GM23338 (cell line): ENCODE data around the gene PACSIN1. TPM values are rescaled to one million over a fixed set of nuclear protein-coding genes. Genes with fewer than 3 reads are reported as not detected.

ENCODE experiments used
- ATAC-seq: fragments of 200-7000 bp; cut with Tn5 transposase; 3 replicates; pipeline ENCODE4 v1.9.1; 2020
- DNase-seq: peaks from one replicate; pipeline ENCODE4 v3.0.0-alpha.2; 2015; ENCODE audit warnings: low spot score
- H2AFZ ChIP-seq: fragments of 200-600 bp; sonication (generic); 2 replicates; pipeline ENCODE4 v1.8.0; 2016; ENCODE audit warnings: antibody characterized with exemption, mild to moderate bottlenecking, moderate library complexity
- H3F3A ChIP-seq: fragments of 200-600 bp; sonication (generic); replicated peaks from 2 replicates; pipeline ENCODE4 v1.8.0; 2017; ENCODE audit warnings: antibody characterized with exemption, mixed run types, low read depth
- H3K27ac ChIP-seq: fragments of 200-600 bp; sonication (generic); 2 replicates; pipeline ENCODE4 v1.6.1; 2016; ENCODE audit warnings: low read depth
- H3K27me3 ChIP-seq: fragments of 200-600 bp; sonication (generic); 2 replicates; pipeline ENCODE4 v1.8.0; 2016; ENCODE audit warnings: mild to moderate bottlenecking, mixed run types, moderate library complexity; ENCODE audit not compliant: insufficient read depth
- H3K36me3 ChIP-seq: fragments of 200-600 bp; sonication (generic); 2 replicates; pipeline ENCODE4 v1.8.0; 2016; ENCODE audit warnings: mild to moderate bottlenecking; ENCODE audit not compliant: insufficient read depth
- H3K4me1 ChIP-seq: fragments of 200-600 bp; sonication (generic); 2 replicates; pipeline ENCODE4 v1.8.0; 2016; ENCODE audit warnings: mild to moderate bottlenecking, moderate library complexity; ENCODE audit not compliant: insufficient read depth
- H3K4me2 ChIP-seq: fragments of 200-600 bp; sonication (generic); 2 replicates; pipeline ENCODE4 v1.7.1; 2017; ENCODE audit warnings: mixed run types
- H3K4me3 ChIP-seq: fragments of 200-600 bp; sonication (generic); 2 replicates; pipeline ENCODE4 v1.6.1; 2016; ENCODE audit warnings: mixed run types
- H3K79me2 ChIP-seq: fragments of 200-600 bp; sonication (generic); replicated peaks from 2 replicates; pipeline ENCODE4 v1.8.0; 2017; ENCODE audit warnings: mild to moderate bottlenecking; ENCODE audit not compliant: insufficient read depth
- H3K9me2 ChIP-seq: fragments of 200-600 bp; sonication (generic); 2 replicates; pipeline ENCODE4 v1.8.0; 2017; ENCODE audit not compliant: insufficient read depth
- H4K20me1 ChIP-seq: fragments of 200-600 bp; sonication (generic); replicated peaks from 2 replicates; pipeline ENCODE4 v1.8.0; 2017; ENCODE audit warnings: mild to moderate bottlenecking; ENCODE audit not compliant: insufficient read depth
- H3K27ac Mint-ChIP-seq: 2 replicates; pipeline ENCODE4 v1.8.0; 2020; ENCODE audit warnings: inconsistent platforms, mild to moderate bottlenecking, moderate library complexity, mixed read lengths
- H3K27me3 Mint-ChIP-seq: 3 replicates; pipeline ENCODE4 v1.8.0; 2022; ENCODE audit warnings: low read depth, mild to moderate bottlenecking, moderate library complexity, mixed read lengths, inconsistent platforms; ENCODE audit not compliant: insufficient read depth, poor library complexity
- H3K36me3 Mint-ChIP-seq: 3 replicates; pipeline ENCODE4 v1.8.0; 2021; ENCODE audit warnings: low read depth, mild to moderate bottlenecking, inconsistent platforms, moderate library complexity, mixed read lengths
- H3K4me1 Mint-ChIP-seq: 3 replicates; pipeline ENCODE4 v1.8.0; 2020; ENCODE audit warnings: mild to moderate bottlenecking, inconsistent platforms, mixed read lengths
- H3K4me3 Mint-ChIP-seq: 3 replicates; pipeline ENCODE4 v1.8.0; 2021; ENCODE audit warnings: moderate library complexity, mild to moderate bottlenecking, inconsistent platforms, mixed read lengths
- H3K9me3 Mint-ChIP-seq: 3 replicates; pipeline ENCODE4 v1.8.0; 2020; ENCODE audit warnings: moderate library complexity, mild to moderate bottlenecking, inconsistent platforms, mixed read lengths
- CREB1 ChIP-seq: fragments of 250-450 bp; sonication (Bioruptor Pico); IDR thresholded peaks from 2 replicates; pipeline ENCODE4 v1.5.0; 2020; ENCODE audit warnings: low read depth, mild to moderate bottlenecking, moderate library complexity
- JUNB ChIP-seq: IDR thresholded peaks from one replicate; pipeline ENCODE4 v1.6.1; 2016; ENCODE audit warnings: antibody characterized with exemption; ENCODE audit not compliant: unreplicated experiment
- POLR2AphosphoS5 ChIP-seq: IDR thresholded peaks from 2 replicates; pipeline ENCODE4 v1.6.1; 2016; ENCODE audit warnings: antibody characterized with exemption, low read depth
- STAT1 ChIP-seq: IDR thresholded peaks from one replicate; pipeline ENCODE4 v1.6.1; 2016; ENCODE audit warnings: antibody characterized with exemption; ENCODE audit not compliant: unreplicated experiment
- ZNF114 ChIP-seq: fragments of 250-450 bp; sonication (Bioruptor Pico); IDR thresholded peaks from 2 replicates; pipeline ENCODE4 v1.5.0; 2020; ENCODE audit warnings: mild to moderate bottlenecking, moderate library complexity
- polyA plus RNA-seq: library from polyadenylated mRNA; unstranded; fragments of >200 nt; fragmentation: Nextera tagmentation; extraction: Ambion mirVana; gene quantifications from 2 replicates; pipeline ENCODE4 v1.2.1, GENCODE V29; 2016
- total RNA-seq: library from RNA; depleted of rRNA; stranded (reverse); fragments of >200 nt; shearing (Covaris generic); gene quantifications from 2 replicates; pipeline ENCODE4 v1.2.3, GENCODE V29; 2014
- TF ChIP-seq, protein P1 (sequence below), 2 experiments: fragments of 200-600 bp in 1 of 2; sonication (generic) in 1 of 2; conservative IDR thresholded peaks; 2 replicates each; pipeline versions ENCODE4 v1.5.1 to v1.6.1; 2016 to 2017; ENCODE audit warnings: antibody characterized with exemption in 2 of 2, low read depth in 2 of 2, mild to moderate bottlenecking in 2 of 2, moderate library complexity in 1 of 2
- TF ChIP-seq, protein P2 (sequence below): IDR thresholded peaks from one replicate; pipeline ENCODE4 v1.6.1; 2018; ENCODE audit warnings: antibody characterized with exemption; ENCODE audit not compliant: unreplicated experiment
- TF ChIP-seq, protein P3 (sequence below): fragments of 250-450 bp; sonication (Bioruptor Pico); IDR thresholded peaks from 2 replicates; pipeline ENCODE4 v1.5.0; 2020; ENCODE audit warnings: mild to moderate bottlenecking, moderate library complexity
- TF ChIP-seq, protein P4 (sequence below): IDR thresholded peaks from 2 replicates; pipeline ENCODE4 v1.6.1; 2016; ENCODE audit warnings: antibody characterized with exemption

Gene PACSIN1
- total and polyA plus RNA-seq, 2 experiments from 2014 or later, result 5.2 to 8.7 TPM

DNA sequence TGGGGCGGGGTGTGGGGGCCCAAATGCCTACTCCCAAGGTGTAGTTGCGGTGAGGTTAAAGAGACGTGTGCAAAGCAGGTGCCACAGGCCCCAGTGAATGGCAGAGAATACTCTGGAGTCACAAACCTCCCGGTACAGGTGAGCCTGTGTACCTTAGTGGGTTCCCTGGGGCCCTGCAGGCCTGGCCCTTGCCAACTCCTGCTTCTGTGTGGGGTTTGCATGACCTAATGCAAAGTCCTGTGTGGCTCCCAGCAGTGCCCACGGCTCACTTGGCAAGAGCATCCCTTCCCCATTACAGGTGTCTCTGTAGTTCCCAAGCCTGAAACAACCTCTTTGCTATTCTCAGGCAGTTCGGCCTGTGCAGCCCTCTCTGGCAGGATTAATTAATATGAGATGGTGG, 72.7 kb downstream of the PACSIN1 start:
- peaks cover 12% of the 10 kb centered on the region for H3K27me3 Mint-ChIP-seq
- H3K9me3 Mint-ChIP-seq, result no peaks in the 10 kb centered on the region
- H3K27ac Mint-ChIP-seq, result no peak overlapping the region
- Histone ChIP-seq H4K20me1 (no peaks in the 10 kb centered on the region), H3F3A (no peaks in the 10 kb centered on the region), H3K27ac (no peak overlapping the region), H3K27me3 (no peaks in the 10 kb centered on the region), H2AFZ (no peak overlapping the region), H3K4me1 (no peaks in the 10 kb centered on the region), H3K4me2 (no peak overlapping the region), H3K9me2 (no peaks in the 10 kb centered on the region), H3K4me3 (no peak overlapping the region), H3K79me2 (no peaks in the 10 kb centered on the region), H3K36me3 (no peaks in the 10 kb centered on the region)
- H3K4me3 Mint-ChIP-seq, result no peak overlapping the region
- TF ChIP-seq STAT1, result no peak
- TF ChIP-seq, protein P1, sequence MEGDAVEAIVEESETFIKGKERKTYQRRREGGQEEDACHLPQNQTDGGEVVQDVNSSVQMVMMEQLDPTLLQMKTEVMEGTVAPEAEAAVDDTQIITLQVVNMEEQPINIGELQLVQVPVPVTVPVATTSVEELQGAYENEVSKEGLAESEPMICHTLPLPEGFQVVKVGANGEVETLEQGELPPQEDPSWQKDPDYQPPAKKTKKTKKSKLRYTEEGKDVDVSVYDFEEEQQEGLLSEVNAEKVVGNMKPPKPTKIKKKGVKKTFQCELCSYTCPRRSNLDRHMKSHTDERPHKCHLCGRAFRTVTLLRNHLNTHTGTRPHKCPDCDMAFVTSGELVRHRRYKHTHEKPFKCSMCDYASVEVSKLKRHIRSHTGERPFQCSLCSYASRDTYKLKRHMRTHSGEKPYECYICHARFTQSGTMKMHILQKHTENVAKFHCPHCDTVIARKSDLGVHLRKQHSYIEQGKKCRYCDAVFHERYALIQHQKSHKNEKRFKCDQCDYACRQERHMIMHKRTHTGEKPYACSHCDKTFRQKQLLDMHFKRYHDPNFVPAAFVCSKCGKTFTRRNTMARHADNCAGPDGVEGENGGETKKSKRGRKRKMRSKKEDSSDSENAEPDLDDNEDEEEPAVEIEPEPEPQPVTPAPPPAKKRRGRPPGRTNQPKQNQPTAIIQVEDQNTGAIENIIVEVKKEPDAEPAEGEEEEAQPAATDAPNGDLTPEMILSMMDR (conservative IDR thresholded peaks at IDR 0.05; ENCODE audit: low read depth in 2 of 2), result no peak
- TF ChIP-seq, protein P2, sequence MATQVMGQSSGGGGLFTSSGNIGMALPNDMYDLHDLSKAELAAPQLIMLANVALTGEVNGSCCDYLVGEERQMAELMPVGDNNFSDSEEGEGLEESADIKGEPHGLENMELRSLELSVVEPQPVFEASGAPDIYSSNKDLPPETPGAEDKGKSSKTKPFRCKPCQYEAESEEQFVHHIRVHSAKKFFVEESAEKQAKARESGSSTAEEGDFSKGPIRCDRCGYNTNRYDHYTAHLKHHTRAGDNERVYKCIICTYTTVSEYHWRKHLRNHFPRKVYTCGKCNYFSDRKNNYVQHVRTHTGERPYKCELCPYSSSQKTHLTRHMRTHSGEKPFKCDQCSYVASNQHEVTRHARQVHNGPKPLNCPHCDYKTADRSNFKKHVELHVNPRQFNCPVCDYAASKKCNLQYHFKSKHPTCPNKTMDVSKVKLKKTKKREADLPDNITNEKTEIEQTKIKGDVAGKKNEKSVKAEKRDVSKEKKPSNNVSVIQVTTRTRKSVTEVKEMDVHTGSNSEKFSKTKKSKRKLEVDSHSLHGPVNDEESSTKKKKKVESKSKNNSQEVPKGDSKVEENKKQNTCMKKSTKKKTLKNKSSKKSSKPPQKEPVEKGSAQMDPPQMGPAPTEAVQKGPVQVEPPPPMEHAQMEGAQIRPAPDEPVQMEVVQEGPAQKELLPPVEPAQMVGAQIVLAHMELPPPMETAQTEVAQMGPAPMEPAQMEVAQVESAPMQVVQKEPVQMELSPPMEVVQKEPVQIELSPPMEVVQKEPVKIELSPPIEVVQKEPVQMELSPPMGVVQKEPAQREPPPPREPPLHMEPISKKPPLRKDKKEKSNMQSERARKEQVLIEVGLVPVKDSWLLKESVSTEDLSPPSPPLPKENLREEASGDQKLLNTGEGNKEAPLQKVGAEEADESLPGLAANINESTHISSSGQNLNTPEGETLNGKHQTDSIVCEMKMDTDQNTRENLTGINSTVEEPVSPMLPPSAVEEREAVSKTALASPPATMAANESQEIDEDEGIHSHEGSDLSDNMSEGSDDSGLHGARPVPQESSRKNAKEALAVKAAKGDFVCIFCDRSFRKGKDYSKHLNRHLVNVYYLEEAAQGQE, result no peak
- TF ChIP-seq, protein P3, sequence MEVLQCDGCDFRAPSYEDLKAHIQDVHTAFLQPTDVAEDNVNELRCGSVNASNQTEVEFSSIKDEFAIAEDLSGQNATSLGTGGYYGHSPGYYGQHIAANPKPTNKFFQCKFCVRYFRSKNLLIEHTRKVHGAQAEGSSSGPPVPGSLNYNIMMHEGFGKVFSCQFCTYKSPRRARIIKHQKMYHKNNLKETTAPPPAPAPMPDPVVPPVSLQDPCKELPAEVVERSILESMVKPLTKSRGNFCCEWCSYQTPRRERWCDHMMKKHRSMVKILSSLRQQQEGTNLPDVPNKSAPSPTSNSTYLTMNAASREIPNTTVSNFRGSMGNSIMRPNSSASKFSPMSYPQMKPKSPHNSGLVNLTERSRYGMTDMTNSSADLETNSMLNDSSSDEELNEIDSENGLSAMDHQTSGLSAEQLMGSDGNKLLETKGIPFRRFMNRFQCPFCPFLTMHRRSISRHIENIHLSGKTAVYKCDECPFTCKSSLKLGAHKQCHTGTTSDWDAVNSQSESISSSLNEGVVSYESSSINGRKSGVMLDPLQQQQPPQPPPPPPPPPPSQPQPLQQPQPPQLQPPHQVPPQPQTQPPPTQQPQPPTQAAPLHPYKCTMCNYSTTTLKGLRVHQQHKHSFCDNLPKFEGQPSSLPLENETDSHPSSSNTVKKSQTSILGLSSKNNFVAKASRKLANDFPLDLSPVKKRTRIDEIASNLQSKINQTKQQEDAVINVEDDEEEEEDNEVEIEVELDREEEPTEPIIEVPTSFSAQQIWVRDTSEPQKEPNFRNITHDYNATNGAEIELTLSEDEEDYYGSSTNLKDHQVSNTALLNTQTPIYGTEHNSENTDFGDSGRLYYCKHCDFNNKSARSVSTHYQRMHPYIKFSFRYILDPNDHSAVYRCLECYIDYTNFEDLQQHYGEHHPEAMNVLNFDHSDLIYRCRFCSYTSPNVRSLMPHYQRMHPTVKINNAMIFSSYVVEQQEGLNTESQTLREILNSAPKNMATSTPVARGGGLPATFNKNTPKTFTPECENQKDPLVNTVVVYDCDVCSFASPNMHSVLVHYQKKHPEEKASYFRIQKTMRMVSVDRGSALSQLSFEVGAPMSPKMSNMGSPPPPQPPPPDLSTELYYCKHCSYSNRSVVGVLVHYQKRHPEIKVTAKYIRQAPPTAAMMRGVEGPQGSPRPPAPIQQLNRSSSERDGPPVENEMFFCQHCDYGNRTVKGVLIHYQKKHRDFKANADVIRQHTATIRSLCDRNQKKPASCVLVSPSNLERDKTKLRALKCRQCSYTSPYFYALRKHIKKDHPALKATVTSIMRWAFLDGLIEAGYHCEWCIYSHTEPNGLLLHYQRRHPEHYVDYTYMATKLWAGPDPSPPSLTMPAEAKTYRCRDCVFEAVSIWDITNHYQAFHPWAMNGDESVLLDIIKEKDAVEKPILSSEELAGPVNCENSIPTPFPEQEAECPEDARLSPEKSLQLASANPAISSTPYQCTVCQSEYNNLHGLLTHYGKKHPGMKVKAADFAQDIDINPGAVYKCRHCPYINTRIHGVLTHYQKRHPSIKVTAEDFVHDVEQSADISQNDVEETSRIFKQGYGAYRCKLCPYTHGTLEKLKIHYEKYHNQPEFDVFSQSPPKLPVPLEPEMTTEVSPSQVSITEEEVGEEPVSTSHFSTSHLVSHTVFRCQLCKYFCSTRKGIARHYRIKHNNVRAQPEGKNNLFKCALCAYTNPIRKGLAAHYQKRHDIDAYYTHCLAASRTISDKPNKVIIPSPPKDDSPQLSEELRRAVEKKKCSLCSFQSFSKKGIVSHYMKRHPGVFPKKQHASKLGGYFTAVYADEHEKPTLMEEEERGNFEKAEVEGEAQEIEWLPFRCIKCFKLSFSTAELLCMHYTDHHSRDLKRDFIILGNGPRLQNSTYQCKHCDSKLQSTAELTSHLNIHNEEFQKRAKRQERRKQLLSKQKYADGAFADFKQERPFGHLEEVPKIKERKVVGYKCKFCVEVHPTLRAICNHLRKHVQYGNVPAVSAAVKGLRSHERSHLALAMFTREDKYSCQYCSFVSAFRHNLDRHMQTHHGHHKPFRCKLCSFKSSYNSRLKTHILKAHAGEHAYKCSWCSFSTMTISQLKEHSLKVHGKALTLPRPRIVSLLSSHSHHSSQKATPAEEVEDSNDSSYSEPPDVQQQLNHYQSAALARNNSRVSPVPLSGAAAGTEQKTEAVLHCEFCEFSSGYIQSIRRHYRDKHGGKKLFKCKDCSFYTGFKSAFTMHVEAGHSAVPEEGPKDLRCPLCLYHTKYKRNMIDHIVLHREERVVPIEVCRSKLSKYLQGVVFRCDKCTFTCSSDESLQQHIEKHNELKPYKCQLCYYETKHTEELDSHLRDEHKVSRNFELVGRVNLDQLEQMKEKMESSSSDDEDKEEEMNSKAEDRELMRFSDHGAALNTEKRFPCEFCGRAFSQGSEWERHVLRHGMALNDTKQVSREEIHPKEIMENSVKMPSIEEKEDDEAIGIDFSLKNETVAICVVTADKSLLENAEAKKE, result no peak
- TF ChIP-seq, protein P4, sequence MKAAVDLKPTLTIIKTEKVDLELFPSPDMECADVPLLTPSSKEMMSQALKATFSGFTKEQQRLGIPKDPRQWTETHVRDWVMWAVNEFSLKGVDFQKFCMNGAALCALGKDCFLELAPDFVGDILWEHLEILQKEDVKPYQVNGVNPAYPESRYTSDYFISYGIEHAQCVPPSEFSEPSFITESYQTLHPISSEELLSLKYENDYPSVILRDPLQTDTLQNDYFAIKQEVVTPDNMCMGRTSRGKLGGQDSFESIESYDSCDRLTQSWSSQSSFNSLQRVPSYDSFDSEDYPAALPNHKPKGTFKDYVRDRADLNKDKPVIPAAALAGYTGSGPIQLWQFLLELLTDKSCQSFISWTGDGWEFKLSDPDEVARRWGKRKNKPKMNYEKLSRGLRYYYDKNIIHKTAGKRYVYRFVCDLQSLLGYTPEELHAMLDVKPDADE, result no peak
- TF ChIP-seq ZNF114, result no peak
- no peak for TF ChIP-seq CREB1
- TF ChIP-seq POLR2AphosphoS5, result no peak
- no peak for TF ChIP-seq JUNB
- peaks cover 2% of the 10 kb centered on the region; the same call in 1 of the 3 replicates for H3K36me3 Mint-ChIP-seq
- ATAC-seq, result no peak
- H3K4me1 Mint-ChIP-seq, result peaks cover 3% of the 10 kb centered on the region; the same call in 2 of the 3 replicates
- no peak for DNase-seq
